IMR-90 (cell line): ENCODE data around the gene DSCAM. TPM values are rescaled to one million over a fixed set of nuclear protein-coding genes. Genes with fewer than 3 reads are reported as not detected.

Experiments used
- ATAC-seq: fragments of 200-7000 bp; cut with Tn5 transposase; 2 replicates; pipeline ENCODE4 v1.9.1; 2020; ENCODE audit warnings: low read depth, mild to moderate bottlenecking, moderate library complexity
- BruUV-seq: library from RNA; stranded (reverse); fragments of 400-500 nt; replicated peaks from 2 replicates; lab custom pipeline; 2021; lab: Mats Ljungman, UMichigan
- CTCF ChIA-PET: fragments of 300-600 bp; formaldehyde crosslinking; extraction: SDS; loops from one replicate; lab custom pipeline; 2021; ENCODE audit warnings: antibody characterized with exemption; lab: Yijun Ruan, JAX
- POLR2A ChIA-PET: fragments of 300-600 bp; sonication (Branson Sonifier 250); formaldehyde crosslinking; loops from one replicate; lab custom pipeline; 2022; ENCODE audit warnings: antibody characterized with exemption; ENCODE audit not compliant: unreplicated experiment; lab: Charles Lee
- DNase-seq: peaks from one replicate; pipeline ENCODE4 v3.0.0; 2013
- H2AFZ ChIP-seq: replicated peaks from 2 replicates; pipeline ENCODE3; 2013; ENCODE audit warnings: low read length, mild to moderate bottlenecking; ENCODE audit not compliant: poor library complexity
- H2AK5ac ChIP-seq: 2 replicates; pipeline ENCODE4 v1.6.1; 2013; ENCODE audit warnings: low read depth, low read length, inconsistent platforms
- H2AK9ac ChIP-seq: replicated peaks from 2 replicates; pipeline ENCODE3; 2013; ENCODE audit warnings: mild to moderate bottlenecking, low read depth, low read length, moderate library complexity; ENCODE audit not compliant: poor library complexity
- H2BK120ac ChIP-seq: 2 replicates; pipeline ENCODE4 v1.6.1; 2013; ENCODE audit warnings: low read depth, low read length, inconsistent platforms
- H2BK15ac ChIP-seq: 3 replicates; pipeline ENCODE4 v1.6.1; 2013; ENCODE audit warnings: low read depth, low read length, inconsistent platforms
- H2BK20ac ChIP-seq: 2 replicates; pipeline ENCODE4 v1.6.1; 2013; ENCODE audit warnings: low read depth, mild to moderate bottlenecking, inconsistent platforms, low read length, moderate library complexity
- H2BK5ac ChIP-seq: 2 replicates; pipeline ENCODE4 v1.6.1; 2013; ENCODE audit warnings: mild to moderate bottlenecking, low read depth, low read length, inconsistent platforms; ENCODE audit not compliant: poor library complexity, severe bottlenecking
- H3K14ac ChIP-seq: replicated peaks from 2 replicates; pipeline ENCODE4 v1.6.1; 2013; ENCODE audit warnings: low read depth, low read length, inconsistent platforms
- H3K18ac ChIP-seq: 2 replicates; pipeline ENCODE4 v1.6.1; 2013; ENCODE audit warnings: low read depth, low read length, control low read depth
- H3K23ac ChIP-seq: 2 replicates; pipeline ENCODE4 v1.6.1; 2013; ENCODE audit warnings: low read depth, low read length, inconsistent platforms
- H3K27ac ChIP-seq: 2 replicates; pipeline ENCODE4 v1.5.1; 2013; ENCODE audit warnings: mild to moderate bottlenecking, control low read depth, low read length; ENCODE audit not compliant: insufficient read depth
- H3K27me3 ChIP-seq: 2 replicates; pipeline ENCODE4 v1.6.1; 2013; ENCODE audit warnings: low read length; ENCODE audit not compliant: control insufficient read depth, insufficient read depth
- H3K36me3 ChIP-seq: 2 replicates; pipeline ENCODE4 v1.6.1; 2013; ENCODE audit warnings: low read length, mixed read lengths; ENCODE audit not compliant: control insufficient read depth, insufficient read depth
- H3K4ac ChIP-seq: 2 replicates; pipeline ENCODE4 v1.6.1; 2013; ENCODE audit warnings: low read depth, low read length, inconsistent platforms
- H3K4me1 ChIP-seq: 2 replicates; pipeline ENCODE4 v1.6.1; 2013; ENCODE audit warnings: low read length, mixed read lengths; ENCODE audit not compliant: control insufficient read depth, insufficient read depth
- H3K4me2 ChIP-seq: 2 replicates; pipeline ENCODE4 v1.6.1; 2013; ENCODE audit warnings: low read depth, mild to moderate bottlenecking, control low read depth, low read length, moderate library complexity
- H3K4me3 ChIP-seq: 2 replicates; pipeline ENCODE4 v1.5.1; 2013; ENCODE audit warnings: low read depth, mild to moderate bottlenecking, control low read depth, low read length, moderate library complexity; ENCODE audit not compliant: insufficient read depth
- H3K56ac ChIP-seq: 2 replicates; pipeline ENCODE4 v1.6.1; 2013; ENCODE audit warnings: low read length, inconsistent platforms; ENCODE audit not compliant: insufficient read depth; ENCODE audit errors: extremely low read depth
- H3K79me1 ChIP-seq, 2 experiments: 2 replicates each; pipeline ENCODE4 v1.6.1; 2013; ENCODE audit warnings: low read length in 2 of 2, inconsistent platforms in 1 of 2, low read depth in 1 of 2
- H3K9ac ChIP-seq: 2 replicates; pipeline ENCODE4 v1.6.1; 2013; ENCODE audit warnings: low read depth, low read length, control low read depth
- H3K9me1 ChIP-seq: 2 replicates; pipeline ENCODE4 v1.6.1; 2013; ENCODE audit warnings: low read length, inconsistent platforms; ENCODE audit not compliant: insufficient read depth
- H3K9me3 ChIP-seq: 2 replicates; pipeline ENCODE4 v1.6.1; 2013; ENCODE audit warnings: low read length; ENCODE audit not compliant: control insufficient read depth, insufficient read depth
- H4K20me1 ChIP-seq: 2 replicates; pipeline ENCODE4 v1.6.1; 2013; ENCODE audit warnings: low read length, inconsistent platforms; ENCODE audit not compliant: insufficient read depth
- H4K5ac ChIP-seq: 2 replicates; pipeline ENCODE4 v1.6.1; 2013; ENCODE audit warnings: mild to moderate bottlenecking, low read depth, low read length, control low read depth
- H4K8ac ChIP-seq, 2 experiments: 2 replicates each; pipeline ENCODE4 v1.6.1; 2013; ENCODE audit warnings: low read depth in 2 of 2, low read length in 2 of 2, control low read depth in 1 of 2, inconsistent platforms in 1 of 2
- H4K91ac ChIP-seq: 2 replicates; pipeline ENCODE4 v1.6.1; 2013; ENCODE audit warnings: low read depth, low read length, inconsistent platforms; ENCODE audit not compliant: insufficient read depth
- BHLHE40 ChIP-seq: fragments of 150-350 bp; IDR thresholded peaks from 2 replicates; pipeline ENCODE4 v1.6.1; 2016; ENCODE audit warnings: mild to moderate bottlenecking, low read depth, low read length
- CEBPB ChIP-seq: IDR thresholded peaks from 2 replicates; pipeline ENCODE4 v1.6.1; 2012; ENCODE audit warnings: low read depth, low read length, improper control_type of control experiment
- CHD1 ChIP-seq: IDR thresholded peaks from 2 replicates; pipeline ENCODE4 v1.6.1; 2012; ENCODE audit warnings: low read depth, low read length, improper control_type of control experiment
- FOS ChIP-seq: fragments of 150-350 bp; IDR thresholded peaks from 2 replicates; pipeline ENCODE4 v1.6.1; 2016; ENCODE audit warnings: low read depth, low read length
- MAFK ChIP-seq: IDR thresholded peaks from 2 replicates; pipeline ENCODE4 v1.6.1; 2012; ENCODE audit warnings: low read depth, low read length, improper control_type of control experiment
- MXI1 ChIP-seq: IDR thresholded peaks from 2 replicates; pipeline ENCODE4 v1.6.1; 2012; ENCODE audit warnings: low read depth, mild to moderate bottlenecking, low read length, moderate library complexity, borderline replicate concordance
- WGBS, 2 experiments: methylation state at CpG; one replicate each; pipeline versions ENCODE4 v1.1.5 to v1.1.7; 2013; ENCODE audit warnings: missing lambda C conversion rate in 2 of 2; ENCODE audit not compliant: insufficient read length in 1 of 2; ENCODE audit errors: extremely low coverage in 2 of 2; 5-methylcytosine and 5-hydroxymethylcytosine counted together
- dilution Hi-C: fragments of 300-500 bp; cut with HindIII; formaldehyde crosslinking; loops from one replicate; pipeline ENCODE4 v1.14.3; 2018; ENCODE audit warnings: low sequenced_read_pairs; ENCODE audit not compliant: unreplicated experiment
- in situ Hi-C: fragments of 300-500 bp; cut with MboI; formaldehyde crosslinking; loops from 3 replicates; pipeline ENCODE4 v1.14.3; 2019; ENCODE audit warnings: low sequenced_read_pairs, inconsistent platforms, mixed read lengths
- intact Hi-C: fragments of 100-400 bp; cut with micrococcal nuclease; formaldehyde crosslinking; loops from 2 replicates; pipeline ENCODE4 v1.10.0; 2022
- polyA plus RNA-seq, 3 experiments: library from polyadenylated mRNA; depleted of rRNA; stranded (reverse); fragments of >200 nt; gene quantifications; 2 replicates each; pipeline ENCODE4 v1.2.3, GENCODE V29; 2012; ENCODE audit warnings: low replicate concordance in 1 of 3
- total RNA-seq: library from RNA; depleted of rRNA; stranded (reverse); fragments of >200 nt; gene quantifications from 2 replicates; pipeline ENCODE4 v1.2.3, GENCODE V29; 2012
- TF ChIP-seq, protein P1 (sequence below): conservative IDR thresholded peaks from 2 replicates; pipeline ENCODE4 v1.5.1; 2012; ENCODE audit warnings: mild to moderate bottlenecking, low read depth, low read length, improper control_type of control experiment

The DSCAM gene
- total and polyA plus RNA-seq, 2 of the 4 experiments (the other 2 are of a cell fraction), result under 0.01 to 0.02 TPM

DNA sequence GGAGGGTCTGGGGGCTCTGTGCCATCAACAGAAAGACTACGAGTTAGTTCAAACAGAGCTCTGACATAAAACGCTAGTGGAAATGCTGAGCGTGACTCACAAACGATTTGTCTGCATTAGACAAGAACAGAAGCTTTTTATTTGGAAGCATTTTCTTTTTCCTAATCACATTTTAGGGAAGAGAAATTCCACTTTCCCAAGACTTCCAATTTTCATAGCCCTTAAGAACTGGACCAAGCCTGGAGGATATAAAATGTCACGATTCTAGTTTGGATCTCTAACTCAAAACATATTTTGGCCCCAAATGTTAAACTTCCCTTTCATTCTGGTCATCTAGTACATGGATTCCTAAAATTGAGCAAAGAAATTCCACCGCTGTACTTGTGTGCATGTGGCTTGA, 659.7 kb downstream of the DSCAM start:
- TF ChIP-seq FOS, result no peak
- TF ChIP-seq MXI1, result no peak
- no peak for TF ChIP-seq MAFK
- TF ChIP-seq, protein P1, sequence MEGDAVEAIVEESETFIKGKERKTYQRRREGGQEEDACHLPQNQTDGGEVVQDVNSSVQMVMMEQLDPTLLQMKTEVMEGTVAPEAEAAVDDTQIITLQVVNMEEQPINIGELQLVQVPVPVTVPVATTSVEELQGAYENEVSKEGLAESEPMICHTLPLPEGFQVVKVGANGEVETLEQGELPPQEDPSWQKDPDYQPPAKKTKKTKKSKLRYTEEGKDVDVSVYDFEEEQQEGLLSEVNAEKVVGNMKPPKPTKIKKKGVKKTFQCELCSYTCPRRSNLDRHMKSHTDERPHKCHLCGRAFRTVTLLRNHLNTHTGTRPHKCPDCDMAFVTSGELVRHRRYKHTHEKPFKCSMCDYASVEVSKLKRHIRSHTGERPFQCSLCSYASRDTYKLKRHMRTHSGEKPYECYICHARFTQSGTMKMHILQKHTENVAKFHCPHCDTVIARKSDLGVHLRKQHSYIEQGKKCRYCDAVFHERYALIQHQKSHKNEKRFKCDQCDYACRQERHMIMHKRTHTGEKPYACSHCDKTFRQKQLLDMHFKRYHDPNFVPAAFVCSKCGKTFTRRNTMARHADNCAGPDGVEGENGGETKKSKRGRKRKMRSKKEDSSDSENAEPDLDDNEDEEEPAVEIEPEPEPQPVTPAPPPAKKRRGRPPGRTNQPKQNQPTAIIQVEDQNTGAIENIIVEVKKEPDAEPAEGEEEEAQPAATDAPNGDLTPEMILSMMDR, result no peak
- TF ChIP-seq CEBPB, result no peak
- TF ChIP-seq BHLHE40, result no peak
- TF ChIP-seq CHD1, result no peak
- H2BK5ac ChIP-seq, result no peak overlapping the region
- H4K5ac ChIP-seq, result no peak overlapping the region
- no peak for ATAC-seq
- no TSS peak for BruUV-seq
- no peaks in the 10 kb centered on the region for H3K79me1 ChIP-seq
- no peak overlapping the region for H2BK15ac ChIP-seq
- H3K56ac ChIP-seq, result no peak overlapping the region
- intact Hi-C loops, result no loop called here
- H3K4me1 ChIP-seq, result no peaks in the 10 kb centered on the region
- peaks cover 43% of the 10 kb centered on the region for H3K9me3 ChIP-seq
- H3K4me3 ChIP-seq, result no peak overlapping the region
- H2AK5ac ChIP-seq, result no peak overlapping the region
- H3K9me1 ChIP-seq, result no peaks in the 10 kb centered on the region
- in situ Hi-C loops, result loop anchor here (25.0 kb wide), 1 partner anchor 100 kb away; no protein-coding TSS in a partner anchor
- no peaks in the 10 kb centered on the region for H3K36me3 ChIP-seq
- H2BK20ac ChIP-seq, result no peak overlapping the region
- H4K20me1 ChIP-seq, result no peaks in the 10 kb centered on the region
- no peak for DNase-seq
- no peak overlapping the region for H2AFZ ChIP-seq
- no peak overlapping the region for H3K4me2 ChIP-seq
- no peak overlapping the region for H2BK120ac ChIP-seq
- H3K23ac ChIP-seq, result no peak overlapping the region
- no peak overlapping the region for H3K27ac ChIP-seq
- CTCF ChIA-PET, result no interaction called here
- no peak overlapping the region for H3K9ac ChIP-seq
- no peak overlapping the region for H4K91ac ChIP-seq
- POLR2A ChIA-PET, result no interaction called here
- H3K18ac ChIP-seq, result no peak overlapping the region
- no peak overlapping the region for H3K14ac ChIP-seq
- no peaks in the 10 kb centered on the region for H3K27me3 ChIP-seq
- no peak overlapping the region for H4K8ac ChIP-seq
- dilution Hi-C loops, result no loop called here
- 72% methylated on average over 2 of the region's 6 CpGs; no CpG with 5 or more reads in 1 of the 2 experiments for WGBS, 2 experiments
- H2AK9ac ChIP-seq, result no peak overlapping the region
- H3K4ac ChIP-seq, result no peak overlapping the region
